CD4-positive, alpha-beta memory T cell (primary cell): Measurements from ENCODE around the gene SIX5. TPM values are rescaled to one million over a fixed set of nuclear protein-coding genes. Genes with fewer than 3 reads are reported as not detected.
A peak's percentile ranks its signal among the peaks of the same experiment; 100 is the strongest.

Experiments
- CTCF ChIA-PET: fragments of 350-600 bp; sonication (Branson Sonifier 250); formaldehyde crosslinking; loops from one replicate; lab custom pipeline; 2021; ENCODE audit warnings: inconsistent platforms; ENCODE audit not compliant: partially characterized antibody; lab: Charles Lee
- POLR2A ChIA-PET: fragments of 350-600 bp; sonication (Branson Sonifier 250); formaldehyde crosslinking; loops from one replicate; lab custom pipeline; 2021; ENCODE audit not compliant: partially characterized antibody; lab: Charles Lee
- DNase-seq, 5 donors: peaks; one replicate each; pipeline versions ENCODE4 v3.0.0 to v3.0.0-alpha.2; 2020 to 2022; ENCODE audit warnings: mixed read lengths in 1 of 5
- H3K27ac ChIP-seq: one replicate; pipeline ENCODE4 v1.7.0; 2013; ENCODE audit warnings: low read depth, low read length
- H3K27me3 ChIP-seq: 2 replicates; pipeline ENCODE4 v1.7.0; 2013; ENCODE audit warnings: mild to moderate bottlenecking, low read length, moderate library complexity; ENCODE audit not compliant: insufficient read depth
- H3K36me3 ChIP-seq: 2 replicates; pipeline ENCODE4 v1.7.0; 2013; ENCODE audit warnings: mild to moderate bottlenecking, low read length, moderate library complexity; ENCODE audit not compliant: insufficient read depth
- H3K4me1 ChIP-seq: 2 replicates; pipeline ENCODE4 v1.7.0; 2013; ENCODE audit warnings: mild to moderate bottlenecking, low read length, moderate library complexity; ENCODE audit not compliant: insufficient read depth
- H3K4me3 ChIP-seq, 2 donors: one replicate each; pipeline ENCODE4 v1.7.0; 2013; ENCODE audit warnings: low read length in 2 of 2, mild to moderate bottlenecking in 1 of 2
- H3K9me3 ChIP-seq, 2 donors: one replicate each; pipeline ENCODE4 v1.7.0; 2013; ENCODE audit warnings: low read length in 2 of 2, control low read depth in 1 of 2; ENCODE audit not compliant: control insufficient read depth in 1 of 2
- H3K27ac Mint-ChIP-seq, 7 donors: one replicate each; pipeline ENCODE4 v1.8.0; 2020 to 2021; ENCODE audit warnings: mixed read lengths in 7 of 7, mild to moderate bottlenecking in 6 of 7, inconsistent platforms in 3 of 7, moderate library complexity in 3 of 7
- H3K27me3 Mint-ChIP-seq, 2 donors: one replicate each; pipeline ENCODE4 v1.8.0; 2020 to 2021; ENCODE audit warnings: mixed read lengths in 2 of 2
- H3K36me3 Mint-ChIP-seq, 2 donors: one replicate each; pipeline ENCODE4 v1.8.0; 2020 to 2021; ENCODE audit warnings: mixed read lengths in 2 of 2, inconsistent platforms in 1 of 2, mild to moderate bottlenecking in 1 of 2
- H3K4me1 Mint-ChIP-seq, 4 donors: one replicate each; pipeline ENCODE4 v1.8.0; 2020 to 2021; ENCODE audit warnings: mixed read lengths in 4 of 4, mild to moderate bottlenecking in 1 of 4
- H3K4me3 Mint-ChIP-seq, 8 donors: one replicate each; pipeline ENCODE4 v1.8.0; 2020 to 2021; ENCODE audit warnings: mixed read lengths in 8 of 8, mild to moderate bottlenecking in 7 of 8, moderate library complexity in 6 of 8, inconsistent platforms in 3 of 8
- H3K9me3 Mint-ChIP-seq, 8 donors: one replicate each; pipeline ENCODE4 v1.8.0; 2020 to 2021; ENCODE audit warnings: mixed read lengths in 8 of 8, mild to moderate bottlenecking in 5 of 8, inconsistent platforms in 3 of 8, moderate library complexity in 1 of 8
- intact Hi-C: fragments of 100-400 bp; cut with micrococcal nuclease; formaldehyde crosslinking; loops from one replicate; pipeline ENCODE4 v1.15.1; 2023
- polyA plus RNA-seq, 2 donors: library from polyadenylated mRNA; unstranded; fragments of 300-500 nt; fragmentation: Illumina TruSeq; gene quantifications; one replicate each; pipeline ENCODE4 v1.2.3, GENCODE V29; 2021
- total RNA-seq, 2 experiments: library from RNA; stranded (reverse); gene quantifications; one replicate each; pipeline ENCODE4 v1.2.3, GENCODE V29; 2021

SIX5 gene
- total and polyA plus RNA-seq, 4 experiments from 2014 or later: 0.08 to 1.7 (median 1.5) TPM; not detected in 1

- ChIA-PET POLR2A (interaction anchor here (1.3 kb wide), 1 partner anchor 14 kb away, joined by 4 read pairs; no protein-coding TSS in a partner anchor), CTCF (interaction anchor here (2.5 kb wide), 2 partner anchors 8 to 22 kb away, joined by 14 to 28 read pairs; partner anchors contain the start of gene SIX5)
- no peaks in the 10 kb centered on the region for H3K36me3 ChIP-seq
- H3K27me3 Mint-ChIP-seq: peaks cover 4 to 14% of the 10 kb centered on the region in 2 donors
- H3K4me1 Mint-ChIP-seq: peaks cover 12 to 26% (median 18%) of the 10 kb centered on the region in 4 donors
- H3K4me1 ChIP-seq: peaks cover 20% of the 10 kb centered on the region
- no peak overlapping the region for H3K27ac ChIP-seq
- H3K27me3 ChIP-seq: peaks cover 13% of the 10 kb centered on the region
- no peaks in the 10 kb centered on the region for H3K9me3 ChIP-seq
- DNase-seq: no peak
- peak overlapping the region in 1 of 8 donors; percentile 86 for H3K4me3 Mint-ChIP-seq
- no peak overlapping the region for H3K27ac Mint-ChIP-seq
- no peaks in the 10 kb centered on the region for H3K9me3 Mint-ChIP-seq
- no peak overlapping the region for H3K4me3 ChIP-seq
- intact Hi-C loops: no loop called here
- H3K36me3 Mint-ChIP-seq: peaks cover 7% of the 10 kb centered on the region in 2 donors
Measured at GRCh38 chr19:45778010-45778661, 9.1 kb upstream of the SIX5 start.

GRCh38 chr19:45777395-45777961, 8.4 kb upstream of the SIX5 start:
- ChIA-PET POLR2A (no interaction called here), CTCF (interaction anchor here (1.1 kb wide), 1 partner anchor 22 kb away, joined by 4 read pairs; no protein-coding TSS in a partner anchor)
- DNase-seq: no peak
- Mint-ChIP-seq H3K36me3 (peaks cover 7% of the 10 kb centered on the region in 2 donors), H3K4me3 (no peak overlapping the region), H3K27ac (no peak overlapping the region), H3K27me3 (peaks cover 4 to 14% of the 10 kb centered on the region in 2 donors), H3K9me3 (no peaks in the 10 kb centered on the region), H3K4me1 (peaks cover 12 to 26% (median 18%) of the 10 kb centered on the region in 4 donors)
- H3K4me1 ChIP-seq: peaks cover 20% of the 10 kb centered on the region
- no peak overlapping the region for H3K4me3 ChIP-seq
- intact Hi-C loops: no loop called here
- H3K27me3 ChIP-seq: peaks cover 13% of the 10 kb centered on the region
- H3K36me3 ChIP-seq: no peaks in the 10 kb centered on the region
- H3K9me3 ChIP-seq: no peaks in the 10 kb centered on the region
- no peak overlapping the region for H3K27ac ChIP-seq

GRCh38 chr19:45774765-45775164, 5.7 kb upstream of the SIX5 start:
- Mint-ChIP-seq H3K4me1 (peaks cover 9 to 35% (median 14%) of the 10 kb centered on the region in 4 donors), H3K27ac (no peak overlapping the region), H3K36me3 (peaks cover 7 to 9% of the 10 kb centered on the region in 2 donors), H3K9me3 (peaks cover 0 to 3% (median 0%) of the 10 kb centered on the region in 8 donors), H3K27me3 (peaks cover 2 to 15% of the 10 kb centered on the region in 2 donors), H3K4me3 (no peak overlapping the region)
- no peaks in the 10 kb centered on the region for H3K36me3 ChIP-seq
- peaks cover 6% of the 10 kb centered on the region for H3K27me3 ChIP-seq
- intact Hi-C loops: loop anchor here (5.0 kb wide), 1 partner anchor 243 kb away; no protein-coding TSS in a partner anchor
- CTCF ChIA-PET: no interaction called here
- no peak overlapping the region for H3K4me3 ChIP-seq
- H3K4me1 ChIP-seq: peaks cover 26% of the 10 kb centered on the region
- no peak for DNase-seq
- no peaks in the 10 kb centered on the region for H3K9me3 ChIP-seq
- POLR2A ChIA-PET: no interaction called here
- H3K27ac ChIP-seq: no peak overlapping the region

GRCh38 chr19:45773384-45773783, 4.3 kb upstream of the SIX5 start:
- H3K9me3 Mint-ChIP-seq: peaks cover 0 to 3% (median 0%) of the 10 kb centered on the region in 8 donors
- Histone ChIP-seq H3K4me3 (no peak overlapping the region), H3K36me3 (no peaks in the 10 kb centered on the region), H3K27ac (no peak overlapping the region), H3K4me1 (peaks cover 17% of the 10 kb centered on the region), H3K9me3 (no peaks in the 10 kb centered on the region), H3K27me3 (no peaks in the 10 kb centered on the region)
- peaks cover 1 to 31% (median 5%) of the 10 kb centered on the region in 4 donors for H3K4me1 Mint-ChIP-seq
- ChIA-PET POLR2A (interaction anchor here (0.8 to 6.9 kb wide), 4 partner anchors 14 to 41 kb away, joined by 3 to 84 read pairs (median 6); partner anchors contain the start of gene DMWD), CTCF (interaction anchor here (1.0 to 2.5 kb wide), 3 partner anchors 26 to 86 kb away, joined by 3 to 30 read pairs (median 4); no protein-coding TSS in a partner anchor)
- no peak for DNase-seq
- peak overlapping the region in 1 of 7 donors; percentile 29 for H3K27ac Mint-ChIP-seq
- H3K36me3 Mint-ChIP-seq: peaks cover 0 to 4% of the 10 kb centered on the region in 2 donors
- intact Hi-C loops: loop anchor here (5.0 kb wide), 1 partner anchor 244 kb away; no protein-coding TSS in a partner anchor
- peaks cover 1 to 6% of the 10 kb centered on the region in 2 donors for H3K27me3 Mint-ChIP-seq
- no peak overlapping the region for H3K4me3 Mint-ChIP-seq

GRCh38 chr19:45772912-45773311, 3.9 kb upstream of the SIX5 start:
- Histone ChIP-seq H3K4me1 (peaks cover 19% of the 10 kb centered on the region), H3K4me3 (no peak overlapping the region), H3K9me3 (no peaks in the 10 kb centered on the region), H3K27ac (no peak overlapping the region), H3K27me3 (no peaks in the 10 kb centered on the region), H3K36me3 (no peaks in the 10 kb centered on the region)
- H3K9me3 Mint-ChIP-seq: peaks cover 0 to 3% (median 0%) of the 10 kb centered on the region in 8 donors
- H3K27ac Mint-ChIP-seq: no peak overlapping the region
- POLR2A ChIA-PET: interaction anchor here (0.8 to 6.9 kb wide), 4 partner anchors 15 to 41 kb away, joined by 3 to 84 read pairs (median 6); partner anchors contain the start of gene DMWD
- H3K4me3 Mint-ChIP-seq: no peak overlapping the region
- peaks cover 0 to 4% of the 10 kb centered on the region in 2 donors for H3K36me3 Mint-ChIP-seq
- no peak for DNase-seq
- intact Hi-C loops: loop anchor here (5.0 kb wide), 1 partner anchor 244 kb away; no protein-coding TSS in a partner anchor
- peaks cover 1 to 6% of the 10 kb centered on the region in 2 donors for H3K27me3 Mint-ChIP-seq
- H3K4me1 Mint-ChIP-seq: peaks cover 1 to 30% (median 5%) of the 10 kb centered on the region in 4 donors
- CTCF ChIA-PET: interaction anchor here (1.0 to 2.5 kb wide), 4 partner anchors 19 to 86 kb away, joined by 3 to 30 read pairs (median 4); no protein-coding TSS in a partner anchor

- no peak overlapping the region for H3K4me3 ChIP-seq
- Mint-ChIP-seq H3K4me3 (peak overlapping the region in 5 of 8 donors; percentile 9 to 43 (median 24)), H3K27me3 (peaks cover 1 to 6% of the 10 kb centered on the region in 2 donors), H3K9me3 (peaks cover 0 to 3% (median 0%) of the 10 kb centered on the region in 8 donors), H3K27ac (peak overlapping the region in 2 of 7 donors; percentile 1 to 84), H3K4me1 (peaks cover 1 to 30% (median 5%) of the 10 kb centered on the region in 4 donors), H3K36me3 (peaks cover 0 to 4% of the 10 kb centered on the region in 2 donors)
- H3K4me1 ChIP-seq: peaks cover 22% of the 10 kb centered on the region
- no peaks in the 10 kb centered on the region for H3K27me3 ChIP-seq
- no peak overlapping the region for H3K27ac ChIP-seq
- CTCF ChIA-PET: interaction anchor here (1.3 to 2.5 kb wide), 2 partner anchors 19 to 27 kb away, joined by 3 to 30 read pairs; no protein-coding TSS in a partner anchor
- intact Hi-C loops: loop anchor here (5.0 kb wide), 1 partner anchor 245 kb away; no protein-coding TSS in a partner anchor
- POLR2A ChIA-PET: interaction anchor here (0.8 to 6.9 kb wide), 5 partner anchors 10 to 42 kb away, joined by 3 to 84 read pairs (median 4); partner anchors contain the start of genes DMPK and DMWD
- H3K36me3 ChIP-seq: no peaks in the 10 kb centered on the region
- no peaks in the 10 kb centered on the region for H3K9me3 ChIP-seq
- no peak for DNase-seq
Measured at GRCh38 chr19:45772130-45772840, 3.2 kb upstream of the SIX5 start.
